Measurements from ENCODE around the gene HABP4. TPM values are rescaled to one million over a fixed set of nuclear protein-coding genes. Genes with fewer than 3 reads are reported as not detected.

Gene HABP4
- total and polyA plus RNA-seq, 9 of the 15 experiments (the other 6 are each of a cell fraction or from before 2014, with no cell fraction given): 0.38 to 2.4 (median 1.9) TPM

DNA sequence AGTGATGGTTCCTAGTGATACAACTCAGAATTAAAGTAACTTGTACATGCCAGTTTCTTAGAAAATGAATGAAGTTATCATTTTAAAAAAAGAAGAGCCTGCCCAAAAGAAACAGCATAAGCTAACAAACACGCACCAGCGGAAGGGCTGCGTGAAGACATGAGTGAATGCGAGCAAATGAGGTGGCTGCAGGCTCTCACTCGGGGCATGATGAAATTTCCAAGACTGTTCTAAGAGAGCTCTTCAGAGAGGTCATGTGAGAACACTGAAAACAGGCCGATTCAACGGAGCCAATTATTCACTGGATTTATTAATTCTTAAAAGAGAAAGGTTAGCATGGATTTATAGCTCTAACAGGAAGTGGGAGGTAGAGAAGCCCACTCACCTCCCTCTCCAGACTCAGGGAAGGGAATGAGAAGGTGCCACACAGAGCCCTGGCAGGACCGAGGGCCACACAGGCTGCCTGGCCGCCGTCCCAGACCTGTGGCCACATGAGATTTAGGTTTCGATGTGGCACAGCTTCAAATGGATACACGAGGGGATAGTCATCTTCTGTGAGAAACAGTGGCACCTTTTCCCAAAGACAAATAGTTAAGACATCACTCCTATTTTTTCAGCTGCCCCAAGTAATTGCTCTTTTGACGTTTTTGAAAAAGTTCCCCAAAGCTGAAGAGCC, 55.5 kb downstream of the HABP4 start (continued):
- no peak for TF ChIP-seq FOXM1 (IDR thresholded peaks at IDR 0.05; ENCODE audit: low read depth)
- TF ChIP-seq FOXM1 (CRISPR knock-in tag; IDR thresholded peaks at IDR 0.05; ENCODE audit: low read depth): no peak
- no peak for TF ChIP-seq RFX1 (IDR thresholded peaks at IDR 0.05)
- TF ChIP-seq FUS (optimal IDR thresholded peaks at IDR 0.05; ENCODE audit: low read depth, low read length): no peak
- no peak for TF ChIP-seq DLX4 (CRISPR knock-in tag; IDR thresholded peaks at IDR 0.05)
- no peak for TF ChIP-seq NBN (IDR thresholded peaks at IDR 0.05; ENCODE audit: low read depth)

GRCh38 chr9:96508227-96508940, 58.4 kb downstream of the HABP4 start:
- BruUV-seq (replicated peaks): no TSS peak
- Histone ChIP-seq H3K4me1 (replicated peaks in 1 of 2; ENCODE audit: control insufficient read depth in 2 of 2, insufficient read depth in 2 of 2, low read length in 2 of 2) (no peaks in the 10 kb centered on the region), H3K27ac (ENCODE audit: extremely low read depth, low read depth, low read length) (no peak overlapping the region), H3K9ac (ENCODE audit: insufficient read depth in 1 of 2, low read depth in 2 of 2, low read length in 2 of 2) (no peak overlapping the region), H3K9me3 (replicated peaks; ENCODE audit: control insufficient read depth, insufficient read depth, low read depth, low read length) (no peaks in the 10 kb centered on the region), H3K4me3 (no peak overlapping the region), H3K79me2 (ENCODE audit: control insufficient read depth, insufficient read depth, low read length) (no peaks in the 10 kb centered on the region), H3K4me2 (ENCODE audit: insufficient read depth, low read length) (no peak overlapping the region), H3K27me3 (ENCODE audit: control insufficient read depth in 2 of 2, insufficient read depth in 2 of 2, low read length in 2 of 2) (peaks cover 0 to 4% of the 10 kb centered on the region in 2 experiments; a peak in 4 of 5 replicates), H2AFZ (ENCODE audit: low read depth, low read length) (no peak overlapping the region), H3K36me3 (ENCODE audit: control insufficient read depth, insufficient read depth, low read length) (no peaks in the 10 kb centered on the region), H4K20me1 (replicated peaks; ENCODE audit: control insufficient read depth, insufficient read depth, low read length) (no peaks in the 10 kb centered on the region), H3K9me1 (ENCODE audit: control insufficient read depth, insufficient read depth, low read length) (no peaks in the 10 kb centered on the region)
- ATAC-seq (no peak), DNase-seq (ENCODE audit: extremely low read depth in 1 of 4, low spot score in 3 of 4) (no peak), FAIRE-seq (no peak)
- no peak for TF ChIP-seq EP300 (IDR thresholded peaks at IDR 0.05; ENCODE audit: low read length)
- no peak for TF ChIP-seq ERF (CRISPR knock-in tag; IDR thresholded peaks at IDR 0.05)
- ChIA-PET CTCF (ENCODE audit: low intra/inter-chr PET ratio) (no interaction called here), POLR2A (no interaction called here)
- in situ Hi-C loops (cut with MboI) (no loop called here), intact Hi-C loops (cut with micrococcal nuclease) (no loop called here)
- WGBS (ENCODE audit: insufficient coverage, low coverage, missing lambda C conversion rate): 49% methylated on average over 14 of the region's 14 CpGs
